OCI-LY1 (cell line): ENCODE measurements around the gene ITFG1.

Experiments
- CTCF ChIP-seq: fragments of 200-600 bp; sonication (generic), shearing (Covaris generic); IDR thresholded peaks from 2 replicates; pipeline ENCODE4 v1.5.1; 2017; ENCODE audit warnings: mild to moderate bottlenecking, antibody characterized with exemption, low read length, moderate library complexity, mixed read lengths
- EZH2 ChIP-seq: fragments of 200-600 bp; sonication (generic), shearing (Covaris generic); IDR thresholded peaks from 2 replicates; pipeline ENCODE4 v1.8.0; 2017; ENCODE audit warnings: borderline replicate concordance, mixed run types, mild to moderate bottlenecking, antibody characterized with exemption, low read length, moderate library complexity, mixed read lengths

- TF ChIP-seq CTCF (no peak), EZH2 (no peak)
These were observed 262.7 kb downstream of the ITFG1 start for GRCh38 chr16:47198180-47198575.
